Stimulated activated naive B cell treated with anti-CD40 and anti-IgM and Interleukin-4, amounts not matched to agents 10 μg/mL and 1 μg/mL and 100 μg/mL, for 72 hours (primary cell): ENCODE data around the gene SNPH.
A peak's percentile ranks its signal among the peaks of the same experiment; 100 is the strongest.
"Not testable (repeated sequence)": the region's sequence is repeated elsewhere in the genome, so short reads cannot be mapped to it uniquely, and the experiment has no call there.

Experiments
- ATAC-seq, 2 donors: fragments of 150-1000 bp; cut with Tn5 transposase; replicated peaks; 2 replicates each; pipeline ENCODE4 v1.10.0; 2021; ENCODE audit warnings: moderate library complexity in 1 of 2
- DNase-seq: peaks from one replicate; pipeline ENCODE4 v3.0.0; 2021
- H3K27ac Mint-ChIP-seq: one replicate; pipeline ENCODE4 v1.8.0; 2022; ENCODE audit warnings: mild to moderate bottlenecking, mixed read lengths
- H3K27me3 Mint-ChIP-seq, 2 donors: one replicate each; pipeline ENCODE4 v1.8.0; 2022; ENCODE audit warnings: mixed read lengths in 2 of 2
- H3K36me3 Mint-ChIP-seq, 2 donors: one replicate each; pipeline ENCODE4 v1.8.0; 2022; ENCODE audit warnings: mixed read lengths in 2 of 2, mild to moderate bottlenecking in 1 of 2
- H3K4me1 Mint-ChIP-seq, 2 donors: one replicate each; pipeline ENCODE4 v1.8.0; 2022; ENCODE audit warnings: mixed read lengths in 2 of 2, mild to moderate bottlenecking in 1 of 2
- H3K4me3 Mint-ChIP-seq, 2 donors: one replicate each; pipeline ENCODE4 v1.8.0; 2022; ENCODE audit warnings: mild to moderate bottlenecking in 2 of 2, mixed read lengths in 2 of 2, moderate library complexity in 1 of 2
- H3K9me3 Mint-ChIP-seq, 2 donors: one replicate each; pipeline ENCODE4 v1.8.0; 2022; ENCODE audit warnings: mixed read lengths in 2 of 2, mild to moderate bottlenecking in 1 of 2

The SNPH gene

GRCh38 chr20:1266167-1266973 is at the start of gene SNPH:
Gene SNPH, plus strand, starts transcription at chr20:1266294. Its CDS starts 29,946 bp downstream, at chr20:1296240.
- H3K27ac Mint-ChIP-seq: peak within 1 kb of the TSS; percentile 91
- ATAC-seq (peak; percentile 93), DNase-seq (peak; percentile 48)
- peaks cover 9 to 16% of the 10 kb centered on the region in 2 donors for H3K4me1 Mint-ChIP-seq
- H3K4me3 Mint-ChIP-seq: peak within 1 kb of the TSS; percentile 82 to 90
- H3K27me3 Mint-ChIP-seq: peaks cover 13 to 29% of the 10 kb centered on the region in 2 donors
- peaks cover 0 to 2% of the 10 kb centered on the region in 2 donors for H3K9me3 Mint-ChIP-seq
- H3K36me3 Mint-ChIP-seq: peaks cover 0 to 4% of the 10 kb centered on the region in 2 donors

- not testable (repeated sequence) for H3K27ac Mint-ChIP-seq, H3K9me3 Mint-ChIP-seq, DNase-seq, ATAC-seq, H3K4me3 Mint-ChIP-seq, H3K36me3 Mint-ChIP-seq
- H3K27me3 Mint-ChIP-seq: peaks cover 41 to 56% of the 10 kb centered on the region in 2 donors
- peaks cover 8 to 13% of the 10 kb centered on the region in 2 donors for H3K4me1 Mint-ChIP-seq
Observed at GRCh38 chr20:1216527-1217427, 49.3 kb upstream of the SNPH start.

GRCh38 chr20:1222750-1223149 is 43.3 kb upstream of the SNPH start:
- Mint-ChIP-seq H3K27me3 (peaks cover 18 to 50% of the 10 kb centered on the region in 2 donors), H3K4me1 (peaks cover 3 to 11% of the 10 kb centered on the region in 2 donors)
- not testable (repeated sequence) for H3K4me3 Mint-ChIP-seq, ATAC-seq, H3K9me3 Mint-ChIP-seq, H3K27ac Mint-ChIP-seq, H3K36me3 Mint-ChIP-seq, DNase-seq

- Mint-ChIP-seq H3K4me1 (peaks cover 3 to 11% of the 10 kb centered on the region in 2 donors), H3K27ac (no peak overlapping the region), H3K27me3 (peaks cover 16 to 53% of the 10 kb centered on the region in 2 donors), H3K9me3 (peaks cover 4 to 7% of the 10 kb centered on the region in 2 donors), H3K4me3 (peak overlapping the region in 1 of 2 donors; percentile 36), H3K36me3 (no peaks in the 10 kb centered on the region)
- ATAC-seq: no peak
- DNase-seq: no peak
Observed at GRCh38 chr20:1224205-1224890, 41.7 kb upstream of the SNPH start.

GRCh38 chr20:1225263-1225782 is 40.8 kb upstream of the SNPH start:
- DNase-seq (no peak), ATAC-seq (peak; percentile 41 to 49)
- H3K4me1 Mint-ChIP-seq: peaks cover 3 to 11% of the 10 kb centered on the region in 2 donors
- no peak overlapping the region for H3K27ac Mint-ChIP-seq
- no peaks in the 10 kb centered on the region for H3K36me3 Mint-ChIP-seq
- peaks cover 21 to 55% of the 10 kb centered on the region in 2 donors for H3K27me3 Mint-ChIP-seq
- peaks cover 4 to 7% of the 10 kb centered on the region in 2 donors for H3K9me3 Mint-ChIP-seq
- peak overlapping the region; percentile 80 to 81 for H3K4me3 Mint-ChIP-seq

- Mint-ChIP-seq H3K4me3 (peak within 1 kb of the TSS; percentile 80 to 81), H3K4me1 (peaks cover 3 to 11% of the 10 kb centered on the region in 2 donors), H3K27me3 (peaks cover 24 to 53% of the 10 kb centered on the region in 2 donors), H3K27ac (no peak within 1 kb of the TSS), H3K36me3 (no peaks in the 10 kb centered on the region), H3K9me3 (peaks cover 4 to 7% of the 10 kb centered on the region in 2 donors)
- ATAC-seq (peak; percentile 83 to 84), DNase-seq (peak; percentile 53)
Observed at GRCh38 chr20:1225783-1226654, 40.1 kb upstream of the SNPH start, which contains the start of gene RAD21L1. Gene RAD21L1, plus strand, starts transcription at chr20:1226044. Its CDS starts 2,410 bp downstream, at chr20:1228454.

GRCh38 chr20:1229541-1229940 is 36.6 kb upstream of the SNPH start:
- H3K36me3 Mint-ChIP-seq: no peaks in the 10 kb centered on the region
- no peak for ATAC-seq
- no peak for DNase-seq
- peaks cover 23 to 43% of the 10 kb centered on the region in 2 donors for H3K27me3 Mint-ChIP-seq
- no peak overlapping the region for H3K4me3 Mint-ChIP-seq
- H3K27ac Mint-ChIP-seq: no peak overlapping the region
- peaks cover 3 to 11% of the 10 kb centered on the region in 2 donors for H3K4me1 Mint-ChIP-seq
- no peaks in the 10 kb centered on the region for H3K9me3 Mint-ChIP-seq

GRCh38 chr20:1232286-1233111 is 33.6 kb upstream of the SNPH start:
- H3K36me3 Mint-ChIP-seq: no peaks in the 10 kb centered on the region
- peak; percentile 72 to 77 for ATAC-seq
- no peak for DNase-seq
- H3K4me1 Mint-ChIP-seq: no peaks in the 10 kb centered on the region
- H3K4me3 Mint-ChIP-seq: no peak overlapping the region
- no peak overlapping the region for H3K27ac Mint-ChIP-seq
- peaks cover 25 to 36% of the 10 kb centered on the region in 2 donors for H3K27me3 Mint-ChIP-seq
- H3K9me3 Mint-ChIP-seq: no peaks in the 10 kb centered on the region

GRCh38 chr20:1240549-1240948 is 25.5 kb upstream of the SNPH start:
- H3K9me3 Mint-ChIP-seq: no peaks in the 10 kb centered on the region
- no peak overlapping the region for H3K4me3 Mint-ChIP-seq
- no peak for ATAC-seq

GRCh38 chr20:1241456-1241855 is 24.6 kb upstream of the SNPH start:
- no peak for DNase-seq
- Mint-ChIP-seq H3K4me3 (no peak overlapping the region), H3K9me3 (no peaks in the 10 kb centered on the region), H3K27me3 (peaks cover 28 to 29% of the 10 kb centered on the region in 2 donors), H3K4me1 (peaks cover 0 to 2% of the 10 kb centered on the region in 2 donors), H3K36me3 (no peaks in the 10 kb centered on the region), H3K27ac (no peak overlapping the region)
- no peak for ATAC-seq

More at GRCh38 chr20:1240549-1240948, 25.5 kb upstream of the SNPH start:
- Mint-ChIP-seq H3K27me3 (peaks cover 32 to 39% of the 10 kb centered on the region in 2 donors), H3K36me3 (no peaks in the 10 kb centered on the region), H3K4me1 (peaks cover 0 to 2% of the 10 kb centered on the region in 2 donors), H3K27ac (no peak overlapping the region)
- no peak for DNase-seq

GRCh38 chr20:1242099-1242498 is 24.0 kb upstream of the SNPH start:
- H3K9me3 Mint-ChIP-seq: no peaks in the 10 kb centered on the region
- no peak overlapping the region for H3K4me3 Mint-ChIP-seq
- H3K36me3 Mint-ChIP-seq: no peaks in the 10 kb centered on the region
- H3K27me3 Mint-ChIP-seq: peaks cover 28% of the 10 kb centered on the region in 2 donors
- no peak for ATAC-seq
- no peak overlapping the region for H3K27ac Mint-ChIP-seq
- no peak for DNase-seq
- peaks cover 0 to 2% of the 10 kb centered on the region in 2 donors for H3K4me1 Mint-ChIP-seq

- no peaks in the 10 kb centered on the region for H3K9me3 Mint-ChIP-seq
- peaks cover 0 to 2% of the 10 kb centered on the region in 2 donors for H3K4me1 Mint-ChIP-seq
- no peak overlapping the region for H3K27ac Mint-ChIP-seq
- peaks cover 25 to 28% of the 10 kb centered on the region in 2 donors for H3K27me3 Mint-ChIP-seq
- no peak overlapping the region for H3K4me3 Mint-ChIP-seq
- ATAC-seq (no peak), DNase-seq (no peak)
- H3K36me3 Mint-ChIP-seq: no peaks in the 10 kb centered on the region
Observed at GRCh38 chr20:1242530-1242929, 23.6 kb upstream of the SNPH start.
